ENCODE data around the gene TREML4. TPM values are rescaled to one million over a fixed set of nuclear protein-coding genes. Genes with fewer than 3 reads are reported as not detected.

Gene TREML4
- total and polyA plus RNA-seq, 2 of the 8 experiments (the other 6 are each of a cell fraction or from before 2014, with no cell fraction given): not detected

DNA sequence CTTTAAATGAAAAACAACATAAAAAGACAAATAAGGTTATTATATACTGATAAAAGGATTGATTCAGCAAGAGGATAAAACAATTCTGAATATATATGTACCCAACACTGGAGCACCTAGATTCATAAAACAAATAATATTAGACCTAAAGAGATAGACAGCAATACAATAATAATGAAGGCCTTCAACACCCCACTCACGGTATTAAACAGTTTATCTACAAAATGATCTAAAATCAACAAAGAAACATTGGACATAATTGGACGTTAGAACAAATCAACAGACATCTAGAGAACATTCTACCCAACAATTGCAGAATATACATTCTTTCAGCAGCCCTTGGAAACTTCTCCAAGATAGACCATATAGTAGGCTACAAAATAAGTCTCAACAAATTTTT lies 34.3 kb downstream of the TREML4 start (continued):
- TF ChIP-seq CBX8 (IDR thresholded peaks at IDR 0.05; ENCODE audit: borderline replicate concordance, low read depth, low read length): no peak
- no peak for TF ChIP-seq SP2 (IDR thresholded peaks at IDR 0.05; ENCODE audit: low read length)
- no peak for TF ChIP-seq SIRT6 (IDR thresholded peaks at IDR 0.05; ENCODE audit: low read length)
- TF ChIP-seq RBBP5 (IDR thresholded peaks at IDR 0.05; ENCODE audit: borderline replicate concordance, low read depth, low read length): no peak
